Tibial nerve (tissue), 4 donors: ENCODE data around the gene CEP19.

ENCODE experiments used
- CTCF ChIP-seq, 5 experiments: fragments of 200-600 bp in 3 of 5; fragments of 450-650 bp in 2 of 5; sonication (generic) in 3 of 5; IDR thresholded peaks; one replicate each; pipeline ENCODE4 v1.5.1; 2016 to 2019; ENCODE audit warnings: antibody characterized with exemption in 5 of 5, mild to moderate bottlenecking in 3 of 5, moderate library complexity in 2 of 5
- EP300 ChIP-seq, 2 donors: sonication (generic); formaldehyde crosslinking; IDR thresholded peaks; one replicate each; pipeline ENCODE4 v1.6.1; 2017; ENCODE audit warnings: antibody characterized with exemption in 2 of 2, mild to moderate bottlenecking in 1 of 2

- TF ChIP-seq CTCF (IDR thresholded peaks at IDR 0.05) (no peak), EP300 (IDR thresholded peaks at IDR 0.05) (no peak)
These were observed 37.1 kb upstream of the CEP19 start for GRCh38 chr3:196749125-196749524.
